Measurements from ENCODE around the gene ADD2.

- TF ChIP-seq, protein P1, sequence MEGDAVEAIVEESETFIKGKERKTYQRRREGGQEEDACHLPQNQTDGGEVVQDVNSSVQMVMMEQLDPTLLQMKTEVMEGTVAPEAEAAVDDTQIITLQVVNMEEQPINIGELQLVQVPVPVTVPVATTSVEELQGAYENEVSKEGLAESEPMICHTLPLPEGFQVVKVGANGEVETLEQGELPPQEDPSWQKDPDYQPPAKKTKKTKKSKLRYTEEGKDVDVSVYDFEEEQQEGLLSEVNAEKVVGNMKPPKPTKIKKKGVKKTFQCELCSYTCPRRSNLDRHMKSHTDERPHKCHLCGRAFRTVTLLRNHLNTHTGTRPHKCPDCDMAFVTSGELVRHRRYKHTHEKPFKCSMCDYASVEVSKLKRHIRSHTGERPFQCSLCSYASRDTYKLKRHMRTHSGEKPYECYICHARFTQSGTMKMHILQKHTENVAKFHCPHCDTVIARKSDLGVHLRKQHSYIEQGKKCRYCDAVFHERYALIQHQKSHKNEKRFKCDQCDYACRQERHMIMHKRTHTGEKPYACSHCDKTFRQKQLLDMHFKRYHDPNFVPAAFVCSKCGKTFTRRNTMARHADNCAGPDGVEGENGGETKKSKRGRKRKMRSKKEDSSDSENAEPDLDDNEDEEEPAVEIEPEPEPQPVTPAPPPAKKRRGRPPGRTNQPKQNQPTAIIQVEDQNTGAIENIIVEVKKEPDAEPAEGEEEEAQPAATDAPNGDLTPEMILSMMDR (IDR thresholded peaks at IDR 0.05; ENCODE audit: insufficient read depth, low read depth, low read length): no peak
- TF ChIP-seq EZH2 (IDR thresholded peaks at IDR 0.05; ENCODE audit: insufficient read depth, low read length): no peak
Measured at GRCh38 chr2:70670626-70671025, 97.4 kb downstream of the ADD2 start.
